ENCODE measurements around the gene MAP6.

MAP6 gene

DNA sequence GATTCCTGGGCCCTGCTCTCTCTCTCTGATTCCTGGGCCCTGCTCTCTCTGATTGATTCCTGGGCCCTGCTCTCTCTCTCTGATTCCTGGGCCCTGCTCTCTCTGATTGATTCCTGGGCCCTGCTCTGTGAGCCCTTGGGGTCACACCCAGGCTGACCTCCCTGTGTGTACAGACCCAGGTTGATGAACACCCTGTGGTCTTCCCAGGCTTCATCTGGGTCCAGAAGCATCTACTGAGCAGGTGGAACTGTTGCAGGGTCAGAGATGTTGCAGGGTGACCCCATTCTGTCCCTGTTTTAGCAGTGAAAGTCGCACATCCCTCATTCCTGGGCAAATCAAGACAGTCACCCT lies 126.8 kb downstream of the MAP6 start:
- H3K4me3 ChIP-seq (replicated peaks; ENCODE audit: low read depth, low read length) = no peak overlapping the region
- DNase-seq (ENCODE audit: low read depth) = no peak
- TF ChIP-seq, protein P1, sequence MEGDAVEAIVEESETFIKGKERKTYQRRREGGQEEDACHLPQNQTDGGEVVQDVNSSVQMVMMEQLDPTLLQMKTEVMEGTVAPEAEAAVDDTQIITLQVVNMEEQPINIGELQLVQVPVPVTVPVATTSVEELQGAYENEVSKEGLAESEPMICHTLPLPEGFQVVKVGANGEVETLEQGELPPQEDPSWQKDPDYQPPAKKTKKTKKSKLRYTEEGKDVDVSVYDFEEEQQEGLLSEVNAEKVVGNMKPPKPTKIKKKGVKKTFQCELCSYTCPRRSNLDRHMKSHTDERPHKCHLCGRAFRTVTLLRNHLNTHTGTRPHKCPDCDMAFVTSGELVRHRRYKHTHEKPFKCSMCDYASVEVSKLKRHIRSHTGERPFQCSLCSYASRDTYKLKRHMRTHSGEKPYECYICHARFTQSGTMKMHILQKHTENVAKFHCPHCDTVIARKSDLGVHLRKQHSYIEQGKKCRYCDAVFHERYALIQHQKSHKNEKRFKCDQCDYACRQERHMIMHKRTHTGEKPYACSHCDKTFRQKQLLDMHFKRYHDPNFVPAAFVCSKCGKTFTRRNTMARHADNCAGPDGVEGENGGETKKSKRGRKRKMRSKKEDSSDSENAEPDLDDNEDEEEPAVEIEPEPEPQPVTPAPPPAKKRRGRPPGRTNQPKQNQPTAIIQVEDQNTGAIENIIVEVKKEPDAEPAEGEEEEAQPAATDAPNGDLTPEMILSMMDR (IDR thresholded peaks at IDR 0.05; ENCODE audit: low read length, missing control alignments) = no peak

- H3K4me3 ChIP-seq (replicated peaks; ENCODE audit: low read depth, low read length) = no peak overlapping the region
- no peak for DNase-seq (ENCODE audit: low read depth)
- TF ChIP-seq, protein P1 (IDR thresholded peaks at IDR 0.05; ENCODE audit: low read length, missing control alignments) = no peak
Measured at GRCh38 chr11:75541193-75542087, 127.4 kb downstream of the MAP6 start.

- TF ChIP-seq, protein P1 (IDR thresholded peaks at IDR 0.05; ENCODE audit: low read length, missing control alignments) = no peak
- no peak overlapping the region for H3K4me3 ChIP-seq (replicated peaks; ENCODE audit: low read depth, low read length)
- DNase-seq (ENCODE audit: low read depth) = no peak
Measured at GRCh38 chr11:75539459-75540334, 129.1 kb downstream of the MAP6 start.

- H3K4me3 ChIP-seq (replicated peaks; ENCODE audit: low read depth, low read length) = no peak overlapping the region
- DNase-seq (ENCODE audit: low read depth) = no peak
- TF ChIP-seq, protein P1 (IDR thresholded peaks at IDR 0.05; ENCODE audit: low read length, missing control alignments) = no peak
Measured at GRCh38 chr11:75538150-75538942, 130.5 kb downstream of the MAP6 start.

GRCh38 chr11:75537740-75538139 lies 131.1 kb downstream of the MAP6 start:
- TF ChIP-seq, protein P1 (IDR thresholded peaks at IDR 0.05; ENCODE audit: low read length, missing control alignments) = no peak
- no peak for DNase-seq (ENCODE audit: low read depth)
- H3K4me3 ChIP-seq (replicated peaks; ENCODE audit: low read depth, low read length) = no peak overlapping the region

Measured in fibroblast of pulmonary artery (primary cell).